GM12801 (cell line): ENCODE measurements around the gene SLN.

Experiments used
- TF ChIP-seq, protein P1 (sequence below): IDR thresholded peaks from one replicate; pipeline ENCODE4 v1.5.1; 2011; ENCODE audit warnings: control low read depth; ENCODE audit not compliant: insufficient read length; ENCODE audit errors: extremely low read depth

The SLN gene

DNA sequence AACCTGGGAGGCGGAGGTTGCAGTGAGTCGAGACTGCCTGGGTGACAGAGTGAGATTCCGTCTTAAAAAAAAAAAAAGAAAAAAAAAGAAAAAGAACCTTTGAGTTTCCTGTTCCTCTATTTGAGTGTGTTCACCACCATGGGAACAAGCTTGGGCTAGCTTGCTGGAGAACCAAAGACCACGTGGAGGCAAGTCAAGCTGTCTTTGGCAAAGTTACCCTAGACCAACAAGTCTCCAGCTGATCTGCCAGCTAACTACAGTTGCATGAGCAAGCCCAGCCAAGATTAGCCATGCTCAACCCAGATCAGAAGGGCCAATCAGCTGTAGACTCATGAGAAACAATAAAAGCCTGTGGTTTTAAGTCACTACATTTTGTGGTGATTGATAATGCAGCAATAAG lies 29.7 kb downstream of the SLN start:
- TF ChIP-seq, protein P1, sequence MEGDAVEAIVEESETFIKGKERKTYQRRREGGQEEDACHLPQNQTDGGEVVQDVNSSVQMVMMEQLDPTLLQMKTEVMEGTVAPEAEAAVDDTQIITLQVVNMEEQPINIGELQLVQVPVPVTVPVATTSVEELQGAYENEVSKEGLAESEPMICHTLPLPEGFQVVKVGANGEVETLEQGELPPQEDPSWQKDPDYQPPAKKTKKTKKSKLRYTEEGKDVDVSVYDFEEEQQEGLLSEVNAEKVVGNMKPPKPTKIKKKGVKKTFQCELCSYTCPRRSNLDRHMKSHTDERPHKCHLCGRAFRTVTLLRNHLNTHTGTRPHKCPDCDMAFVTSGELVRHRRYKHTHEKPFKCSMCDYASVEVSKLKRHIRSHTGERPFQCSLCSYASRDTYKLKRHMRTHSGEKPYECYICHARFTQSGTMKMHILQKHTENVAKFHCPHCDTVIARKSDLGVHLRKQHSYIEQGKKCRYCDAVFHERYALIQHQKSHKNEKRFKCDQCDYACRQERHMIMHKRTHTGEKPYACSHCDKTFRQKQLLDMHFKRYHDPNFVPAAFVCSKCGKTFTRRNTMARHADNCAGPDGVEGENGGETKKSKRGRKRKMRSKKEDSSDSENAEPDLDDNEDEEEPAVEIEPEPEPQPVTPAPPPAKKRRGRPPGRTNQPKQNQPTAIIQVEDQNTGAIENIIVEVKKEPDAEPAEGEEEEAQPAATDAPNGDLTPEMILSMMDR = no peak

GRCh38 chr11:107679255-107680024 lies 32.4 kb downstream of the SLN start:
- TF ChIP-seq, protein P1 = no peak

- TF ChIP-seq, protein P1 = no peak
Observed at GRCh38 chr11:107678632-107678971, 33.3 kb downstream of the SLN start.

- TF ChIP-seq, protein P1 = no peak
Observed at GRCh38 chr11:107677924-107678631, 33.8 kb downstream of the SLN start.

GRCh38 chr11:107676336-107677057 lies 35.4 kb downstream of the SLN start:
- TF ChIP-seq, protein P1 = no peak

- TF ChIP-seq, protein P1 = no peak
Observed at GRCh38 chr11:107675902-107676301, 36.0 kb downstream of the SLN start.

DNA sequence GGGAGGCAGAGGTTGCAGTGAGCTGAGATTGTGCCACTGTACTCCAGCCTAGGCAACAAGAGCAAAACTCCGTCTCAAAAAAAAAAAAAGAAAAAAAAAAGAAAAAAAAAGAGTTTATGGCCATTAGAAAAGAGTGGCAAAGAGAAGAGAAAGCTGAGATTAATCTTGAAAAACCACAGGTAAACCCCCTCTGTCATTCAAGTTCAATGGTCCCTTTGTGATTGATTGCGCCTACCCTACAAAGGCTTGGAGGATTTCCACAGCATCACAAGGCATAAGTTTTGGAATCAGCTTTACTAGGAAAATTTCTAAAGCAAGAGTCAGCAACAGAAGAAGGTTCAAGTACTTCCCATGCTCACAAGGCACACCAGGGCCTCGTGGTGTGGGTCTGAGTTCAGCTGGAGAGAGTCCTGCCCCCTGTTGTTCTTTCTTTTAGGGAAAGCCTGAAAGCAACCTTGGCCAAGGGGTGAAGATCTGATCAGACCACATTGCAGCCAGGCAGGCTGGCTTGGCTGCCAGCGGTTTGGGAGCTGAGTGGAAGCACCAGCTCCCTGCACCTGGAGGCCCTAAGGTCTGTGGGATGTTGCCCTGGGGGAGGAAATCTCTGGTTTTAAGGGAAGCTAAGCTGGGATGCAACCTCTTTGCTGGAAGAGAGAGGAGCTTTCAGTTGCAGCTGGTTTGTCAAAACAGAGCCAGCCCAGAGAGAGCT lies 41.8 kb downstream of the SLN start:
- TF ChIP-seq, protein P1 = no peak
